Measurements from ENCODE around the gene EHBP1L1.
A peak's percentile ranks its signal among the peaks of the same experiment; 100 is the strongest.

EHBP1L1 gene

GRCh38 chr11:65552388-65552951 is 23.4 kb upstream of the EHBP1L1 start:
- Mint-ChIP-seq H3K4me1 (ENCODE audit: low read depth in 2 of 2) (peaks cover 57 to 61% of the 10 kb centered on the region in 2 donors), H3K27ac (peak overlapping the region; percentile 55 to 86), H3K36me3 (ENCODE audit: insufficient read depth) (peaks cover 22% of the 10 kb centered on the region), H3K9me3 (no peaks in the 10 kb centered on the region), H3K27me3 (no peaks in the 10 kb centered on the region), H3K4me3 (peak overlapping the region in 1 of 2 donors; percentile 20)
- ATAC-seq (replicated peaks) = no peak
- no peak for DNase-seq

DNA sequence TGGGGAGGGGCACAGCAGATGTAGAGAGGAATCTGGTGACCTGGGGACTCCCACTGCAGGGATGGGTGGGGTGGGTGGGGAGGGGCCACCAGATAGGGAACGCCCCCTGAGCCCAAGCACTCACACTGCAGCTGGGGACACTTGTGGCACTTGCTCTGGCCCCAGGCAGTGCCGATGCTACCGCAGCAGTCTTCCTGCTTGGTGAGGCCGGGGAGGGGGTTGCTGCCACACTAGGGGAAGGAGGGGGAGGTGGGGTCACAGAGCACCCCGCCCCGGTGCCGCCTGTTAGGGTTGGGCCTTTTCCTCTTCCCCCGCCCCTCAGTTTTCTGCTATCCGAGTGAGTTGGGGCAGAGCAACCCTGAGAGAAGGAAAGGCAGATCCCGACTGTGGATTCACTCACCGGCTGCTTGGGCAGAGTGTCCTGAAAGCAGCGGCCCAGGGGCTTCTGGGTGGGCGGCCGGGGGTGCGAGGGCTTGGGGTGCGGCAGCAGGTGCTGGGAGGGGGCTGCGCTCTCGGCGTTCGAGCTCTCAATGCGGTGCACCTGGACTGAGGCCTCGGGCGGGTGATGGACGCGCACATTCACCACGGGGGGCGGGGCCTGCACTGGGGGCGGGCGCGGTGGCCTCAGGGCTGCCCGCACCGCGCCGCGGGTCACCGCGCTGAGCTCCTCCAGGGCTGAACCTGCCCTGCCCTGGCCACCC is 22.4 kb upstream of the EHBP1L1 start:
- Mint-ChIP-seq H3K4me1 (ENCODE audit: low read depth in 2 of 2) (peaks cover 47 to 53% of the 10 kb centered on the region in 2 donors), H3K27me3 (no peaks in the 10 kb centered on the region), H3K4me3 (peak overlapping the region in 1 of 2 donors; percentile 20), H3K9me3 (no peaks in the 10 kb centered on the region), H3K27ac (peak overlapping the region in 1 of 2 donors; percentile 57), H3K36me3 (ENCODE audit: insufficient read depth) (peaks cover 20% of the 10 kb centered on the region)
- ATAC-seq (replicated peaks) (peak; percentile 83), DNase-seq (peak in 2 of 3 experiments; percentile 69 to 75)

DNA sequence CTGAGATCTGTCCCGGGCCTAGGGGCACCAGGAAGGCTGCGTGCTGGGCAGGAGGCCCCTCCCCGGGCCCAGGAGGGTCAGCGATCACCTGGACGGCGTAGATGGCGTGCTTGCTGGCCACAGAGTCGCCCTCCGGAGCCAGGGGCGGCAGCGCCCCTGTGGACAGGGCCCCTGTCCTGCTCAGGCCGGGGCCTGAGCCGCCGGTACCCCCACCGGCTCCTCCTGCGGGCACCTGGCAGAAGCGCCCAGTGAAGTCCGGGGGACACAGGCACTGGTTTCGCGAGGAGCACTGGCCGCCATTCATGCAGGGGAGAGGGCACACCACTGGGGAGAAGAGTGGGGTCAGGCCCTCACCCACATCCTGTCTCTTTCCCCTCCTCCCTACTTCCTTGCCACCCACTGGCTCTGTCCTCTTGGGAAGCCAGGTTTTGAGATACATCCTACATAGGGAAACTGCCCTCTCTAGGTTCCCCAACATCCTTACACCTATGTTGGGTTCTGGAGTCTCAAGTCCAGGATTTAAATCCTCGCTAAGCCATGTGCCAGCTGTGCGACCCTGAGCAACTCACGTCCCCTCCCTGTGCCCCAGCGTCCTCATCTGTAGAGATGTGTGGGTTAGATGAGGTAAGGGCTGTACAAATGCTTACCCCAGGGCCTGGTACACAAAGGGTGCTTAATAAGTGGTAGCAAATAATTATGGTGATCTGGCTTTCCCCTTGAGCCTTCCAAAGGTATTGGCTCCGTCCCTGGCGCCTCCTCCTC is 21.6 kb upstream of the EHBP1L1 start:
- peaks cover 20% of the 10 kb centered on the region for H3K36me3 Mint-ChIP-seq (ENCODE audit: insufficient read depth)
- H3K27ac Mint-ChIP-seq = peak overlapping the region in 1 of 2 donors; percentile 89
- ATAC-seq (replicated peaks) (no peak), DNase-seq (no peak)
- H3K4me1 Mint-ChIP-seq (ENCODE audit: low read depth in 2 of 2) = peaks cover 48 to 50% of the 10 kb centered on the region in 2 donors
- H3K27me3 Mint-ChIP-seq = no peaks in the 10 kb centered on the region
- no peaks in the 10 kb centered on the region for H3K9me3 Mint-ChIP-seq
- peak overlapping the region; percentile 42 to 82 for H3K4me3 Mint-ChIP-seq

GRCh38 chr11:65554842-65555430 is 20.9 kb upstream of the EHBP1L1 start:
- Mint-ChIP-seq H3K27ac (peak overlapping the region; percentile 52 to 89), H3K4me3 (peak overlapping the region; percentile 42 to 82), H3K36me3 (ENCODE audit: insufficient read depth) (peaks cover 15% of the 10 kb centered on the region), H3K9me3 (no peaks in the 10 kb centered on the region), H3K4me1 (ENCODE audit: low read depth in 2 of 2) (peaks cover 51 to 53% of the 10 kb centered on the region in 2 donors), H3K27me3 (no peaks in the 10 kb centered on the region)
- DNase-seq (no peak), ATAC-seq (replicated peaks) (no peak)

DNA sequence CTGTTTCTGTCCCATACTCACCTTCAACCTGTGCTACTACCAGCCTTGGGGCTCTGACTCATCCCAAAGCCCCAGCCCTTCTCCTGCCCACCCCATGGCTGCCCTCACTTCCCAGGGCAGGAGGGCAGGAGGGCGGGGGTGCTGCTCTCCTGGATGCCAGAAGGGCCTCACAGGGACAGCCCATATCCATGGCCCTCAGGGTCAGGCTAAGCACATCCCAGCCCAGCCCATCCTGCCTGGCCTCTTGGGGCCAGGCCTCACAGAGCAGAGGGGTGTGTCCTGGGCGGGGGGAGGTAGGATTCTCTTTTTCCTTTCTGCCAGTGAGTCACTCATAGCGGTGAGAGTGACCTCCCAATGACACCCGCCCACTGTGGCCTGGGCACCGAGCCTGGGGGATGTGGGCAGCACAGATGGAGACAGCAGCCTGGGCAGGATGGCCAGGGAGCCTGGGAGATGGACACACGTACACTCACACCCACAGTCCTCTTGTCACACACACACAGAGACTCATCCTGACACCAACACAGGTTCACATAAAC is 20.1 kb upstream of the EHBP1L1 start:
- peaks cover 59 to 60% of the 10 kb centered on the region in 2 donors for H3K4me1 Mint-ChIP-seq (ENCODE audit: low read depth in 2 of 2)
- DNase-seq (no peak), ATAC-seq (replicated peaks) (no peak)
- no peaks in the 10 kb centered on the region for H3K27me3 Mint-ChIP-seq
- H3K9me3 Mint-ChIP-seq = no peaks in the 10 kb centered on the region
- H3K27ac Mint-ChIP-seq = peak overlapping the region; percentile 89 to 93
- peak overlapping the region; percentile 82 to 85 for H3K4me3 Mint-ChIP-seq
- H3K36me3 Mint-ChIP-seq (ENCODE audit: insufficient read depth) = peaks cover 15% of the 10 kb centered on the region

- Mint-ChIP-seq H3K27ac (peak overlapping the region; percentile 89 to 93), H3K27me3 (no peaks in the 10 kb centered on the region), H3K4me1 (ENCODE audit: low read depth in 2 of 2) (peaks cover 54% of the 10 kb centered on the region in 2 donors), H3K36me3 (ENCODE audit: insufficient read depth) (peaks cover 10% of the 10 kb centered on the region), H3K9me3 (no peaks in the 10 kb centered on the region), H3K4me3 (peak overlapping the region; percentile 82 to 85)
- DNase-seq (no peak), ATAC-seq (replicated peaks) (no peak)
Observed at GRCh38 chr11:65556470-65557279, 19.2 kb upstream of the EHBP1L1 start.

DNA sequence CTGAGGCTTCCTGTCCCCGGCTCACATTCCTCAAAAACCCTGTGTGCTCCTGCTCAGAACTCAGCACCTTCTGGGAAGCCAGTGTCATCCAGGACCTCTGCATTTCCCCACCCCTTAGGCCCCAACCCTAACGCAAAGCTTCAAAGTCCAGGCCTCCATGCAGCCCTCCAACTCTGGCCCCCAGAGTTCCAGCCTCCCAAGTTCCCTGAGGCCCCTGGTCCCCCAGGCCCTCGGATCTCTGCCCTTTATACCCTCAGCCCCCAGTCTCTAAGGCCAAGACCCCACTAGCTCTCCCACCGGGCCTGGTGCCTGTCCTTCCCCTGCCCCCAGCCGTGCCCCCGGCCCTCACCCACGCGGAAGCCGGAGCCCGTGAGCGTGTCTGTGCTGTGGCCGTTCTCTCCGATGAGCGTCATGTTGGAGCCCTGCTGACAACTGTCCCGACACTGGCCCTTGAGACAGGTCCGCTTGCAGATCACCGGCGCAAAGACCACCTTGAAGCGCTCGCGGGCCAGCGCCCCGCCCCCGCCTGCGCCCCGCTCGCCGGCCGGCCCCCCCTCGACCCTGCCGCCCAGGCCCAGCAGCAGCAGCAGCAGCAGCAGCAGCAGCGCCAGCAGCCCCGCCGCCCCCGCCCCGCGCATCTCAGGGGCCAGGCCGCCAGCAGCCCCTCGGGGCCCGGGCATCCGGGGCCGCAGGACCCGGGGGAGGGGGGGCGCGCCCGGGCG is 18.4 kb upstream of the EHBP1L1 start:
- ATAC-seq (replicated peaks) = no peak
- H3K36me3 Mint-ChIP-seq (ENCODE audit: insufficient read depth) = peaks cover 9% of the 10 kb centered on the region

GRCh38 chr11:65558002-65558929 is 17.6 kb upstream of the EHBP1L1 start, which contains the start of gene LTBP3:
Gene LTBP3 (minus strand): TSS chr11:65558359. CDS start chr11:65557959, 400 bp downstream.
- H3K36me3 Mint-ChIP-seq (ENCODE audit: insufficient read depth) = peaks cover 6% of the 10 kb centered on the region
- H3K27me3 Mint-ChIP-seq = no peaks in the 10 kb centered on the region
- peak within 1 kb of the TSS; percentile 82 to 85 for H3K4me3 Mint-ChIP-seq
- H3K27ac Mint-ChIP-seq = peak within 1 kb of the TSS; percentile 89 to 93
- no peak for DNase-seq
- peak; percentile 32 for ATAC-seq (replicated peaks)
- no peaks in the 10 kb centered on the region for H3K9me3 Mint-ChIP-seq
- H3K4me1 Mint-ChIP-seq (ENCODE audit: low read depth in 2 of 2) = peaks cover 46 to 47% of the 10 kb centered on the region in 2 donors

More for the DNA sequence above, 18.4 kb upstream of the EHBP1L1 start:
- H3K9me3 Mint-ChIP-seq = no peaks in the 10 kb centered on the region
- H3K4me1 Mint-ChIP-seq (ENCODE audit: low read depth in 2 of 2) = peaks cover 49 to 50% of the 10 kb centered on the region in 2 donors
- H3K27ac Mint-ChIP-seq = peak overlapping the region; percentile 89 to 93
- H3K4me3 Mint-ChIP-seq = peak overlapping the region; percentile 82 to 85
- no peaks in the 10 kb centered on the region for H3K27me3 Mint-ChIP-seq
- DNase-seq = no peak

- H3K27ac Mint-ChIP-seq = peak overlapping the region; percentile 83 to 84
- no peaks in the 10 kb centered on the region for H3K9me3 Mint-ChIP-seq
- H3K4me1 Mint-ChIP-seq (ENCODE audit: low read depth in 2 of 2) = peaks cover 47% of the 10 kb centered on the region in 2 donors
- peaks cover 6% of the 10 kb centered on the region for H3K36me3 Mint-ChIP-seq (ENCODE audit: insufficient read depth)
- peak overlapping the region; percentile 66 to 85 for H3K4me3 Mint-ChIP-seq
- H3K27me3 Mint-ChIP-seq = no peaks in the 10 kb centered on the region
- no peak for DNase-seq
- ATAC-seq (replicated peaks) = no peak
Observed at GRCh38 chr11:65558930-65559509, 16.8 kb upstream of the EHBP1L1 start.

GRCh38 chr11:65559535-65559934 is 16.3 kb upstream of the EHBP1L1 start:
- ATAC-seq (replicated peaks) (no peak), DNase-seq (no peak)
- Mint-ChIP-seq H3K36me3 (ENCODE audit: insufficient read depth) (peaks cover 6% of the 10 kb centered on the region), H3K4me3 (peak overlapping the region; percentile 66 to 85), H3K9me3 (no peaks in the 10 kb centered on the region), H3K27me3 (no peaks in the 10 kb centered on the region), H3K27ac (peak overlapping the region; percentile 83 to 84), H3K4me1 (ENCODE audit: low read depth in 2 of 2) (peaks cover 43% of the 10 kb centered on the region in 2 donors)
